Thymus (tissue), 11 donors: ENCODE results near the gene PRKCQ. TPM values are rescaled to one million over a fixed set of nuclear protein-coding genes. Genes with fewer than 3 reads are reported as not detected.
"Not testable (repeated sequence)": the region's sequence is repeated elsewhere in the genome, so short reads cannot be mapped to it uniquely, and the experiment has no call there.

ENCODE experiments used
- DNase-seq, 9 donors: peaks; one replicate each; pipeline ENCODE4 v3.0.0-alpha.2; 2013; ENCODE audit warnings: low spot score in 9 of 9, low read depth in 6 of 9, missing footprints in 1 of 9
- H3K27ac ChIP-seq, 2 donors: one replicate each; pipeline ENCODE4 v1.5.1; 2013; ENCODE audit warnings: control low read depth in 1 of 2, low read depth in 1 of 2, low read length in 1 of 2, mild to moderate bottlenecking in 1 of 2, moderate library complexity in 1 of 2
- H3K27me3 ChIP-seq, 2 donors: one replicate each; pipeline ENCODE4 v1.5.1; 2013; ENCODE audit warnings: low read length in 1 of 2; ENCODE audit not compliant: control insufficient read depth in 2 of 2, insufficient read depth in 1 of 2
- H3K36me3 ChIP-seq, 2 donors: one replicate each; pipeline ENCODE4 v1.5.1; 2013; ENCODE audit warnings: low read length in 1 of 2, mild to moderate bottlenecking in 1 of 2, moderate library complexity in 1 of 2; ENCODE audit not compliant: control insufficient read depth in 2 of 2, insufficient read depth in 2 of 2
- H3K4me1 ChIP-seq, 2 donors: one replicate each; pipeline ENCODE4 v1.5.1; 2013; ENCODE audit warnings: low read length in 2 of 2; ENCODE audit not compliant: control insufficient read depth in 2 of 2, insufficient read depth in 2 of 2
- H3K4me3 ChIP-seq, 2 donors: one replicate each; pipeline ENCODE4 v1.5.1; 2013; ENCODE audit warnings: low read length in 2 of 2, control low read depth in 1 of 2, mild to moderate bottlenecking in 1 of 2
- H3K9me3 ChIP-seq, 2 donors: one replicate each; pipeline ENCODE4 v1.5.1; 2013; ENCODE audit warnings: low read length in 1 of 2, mild to moderate bottlenecking in 1 of 2; ENCODE audit not compliant: control insufficient read depth in 2 of 2, insufficient read depth in 1 of 2
- WGBS: extraction: QIAGEN DNeasy Blood & Tissue Kit; methylation state at CpG from one replicate; pipeline ENCODE4 v1.1.7; 2013; 5-methylcytosine and 5-hydroxymethylcytosine counted together
- polyA plus RNA-seq: library from polyadenylated mRNA; stranded (reverse); fragments of 200-250 nt; gene quantifications from one replicate; pipeline ENCODE4 v1.2.3, GENCODE V29; 2013
- total RNA-seq: library from RNA; stranded (reverse); fragments of 120-200 nt; gene quantifications from one replicate; pipeline ENCODE4 v1.2.4, GENCODE V29; 2013
- donor health status: healthy.

PRKCQ gene
- total and polyA plus RNA-seq, 2 donors = 18.1 to 55.2 TPM

- peaks cover 9 to 42% of the 10 kb centered on the region in 2 donors for H3K36me3 ChIP-seq
- WGBS = 84% methylated on average over 11 of the region's 11 CpGs
- no peak overlapping the region for H3K4me3 ChIP-seq
- H3K27me3 ChIP-seq = no peaks in the 10 kb centered on the region
- no peak for DNase-seq
- H3K9me3 ChIP-seq = peaks cover 0 to 1% of the 10 kb centered on the region in 2 donors
- peaks cover 34 to 46% of the 10 kb centered on the region in 2 donors for H3K4me1 ChIP-seq
- H3K27ac ChIP-seq = no peak overlapping the region
Measured at GRCh38 chr10:6589287-6590094, 9.4 kb upstream of the PRKCQ start.

GRCh38 chr10:6588845-6589244, 8.8 kb upstream of the PRKCQ start:
- Histone ChIP-seq H3K27ac (no peak overlapping the region), H3K27me3 (no peaks in the 10 kb centered on the region), H3K4me1 (peaks cover 30 to 40% of the 10 kb centered on the region in 2 donors), H3K9me3 (peaks cover 0 to 1% of the 10 kb centered on the region in 2 donors), H3K36me3 (peaks cover 10 to 43% of the 10 kb centered on the region in 2 donors), H3K4me3 (no peak overlapping the region)
- 98% methylated on average over 3 of the region's 3 CpGs for WGBS
- no peak for DNase-seq

DNA sequence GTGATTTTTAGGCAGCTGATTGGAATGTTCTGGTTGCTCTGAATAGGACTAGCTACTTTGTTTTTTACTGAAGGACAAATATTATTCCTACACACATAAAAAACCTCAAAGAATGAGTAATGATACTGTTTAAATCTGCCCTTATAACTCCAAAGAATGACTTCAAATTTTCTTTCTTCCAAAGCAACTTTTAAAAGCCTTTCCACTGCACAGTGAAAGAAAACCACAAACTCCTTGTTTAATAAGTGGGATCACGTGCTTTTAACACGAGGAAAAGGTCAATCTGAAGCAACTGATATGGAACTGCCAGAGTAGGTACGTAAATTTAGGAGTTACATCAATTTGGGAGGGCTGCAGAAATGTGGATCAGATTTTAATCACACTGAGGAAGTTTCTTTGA, 8.0 kb upstream of the PRKCQ start:
- H3K36me3 ChIP-seq = peaks cover 16 to 49% of the 10 kb centered on the region in 2 donors
- no peak for DNase-seq
- no peak overlapping the region for H3K4me3 ChIP-seq
- H3K27me3 ChIP-seq = no peaks in the 10 kb centered on the region
- H3K4me1 ChIP-seq = peaks cover 29 to 39% of the 10 kb centered on the region in 2 donors
- WGBS = 68% methylated on average over 3 of the region's 3 CpGs
- H3K27ac ChIP-seq = no peak overlapping the region
- H3K9me3 ChIP-seq = peaks cover 0 to 1% of the 10 kb centered on the region in 2 donors

GRCh38 chr10:6586501-6586900, 6.4 kb upstream of the PRKCQ start:
- Histone ChIP-seq H3K27me3 (no peaks in the 10 kb centered on the region), H3K36me3 (peaks cover 16 to 49% of the 10 kb centered on the region in 2 donors), H3K9me3 (peaks cover 0 to 1% of the 10 kb centered on the region in 2 donors), H3K4me1 (peaks cover 22 to 43% of the 10 kb centered on the region in 2 donors), H3K27ac (no peak overlapping the region), H3K4me3 (no peak overlapping the region)
- 87% methylated on average over 4 of the region's 4 CpGs for WGBS
- DNase-seq = no peak

- H3K4me1 ChIP-seq = peaks cover 16 to 33% of the 10 kb centered on the region in 2 donors
- WGBS = 68% methylated on average over 10 of the region's 10 CpGs
- peak in 1 of 9 donors; percentile 68 for DNase-seq
- no peaks in the 10 kb centered on the region for H3K9me3 ChIP-seq
- no peak overlapping the region for H3K27ac ChIP-seq
- H3K4me3 ChIP-seq = no peak overlapping the region
- no peaks in the 10 kb centered on the region for H3K27me3 ChIP-seq
- peaks cover 11 to 33% of the 10 kb centered on the region in 2 donors for H3K36me3 ChIP-seq
Measured at GRCh38 chr10:6583447-6583846, 3.4 kb upstream of the PRKCQ start.

GRCh38 chr10:6582913-6583312, 2.8 kb upstream of the PRKCQ start:
- 98% methylated on average over 8 of the region's 8 CpGs for WGBS
- peaks cover 16 to 37% of the 10 kb centered on the region in 2 donors for H3K4me1 ChIP-seq
- not testable (repeated sequence) for H3K4me3 ChIP-seq

DNA sequence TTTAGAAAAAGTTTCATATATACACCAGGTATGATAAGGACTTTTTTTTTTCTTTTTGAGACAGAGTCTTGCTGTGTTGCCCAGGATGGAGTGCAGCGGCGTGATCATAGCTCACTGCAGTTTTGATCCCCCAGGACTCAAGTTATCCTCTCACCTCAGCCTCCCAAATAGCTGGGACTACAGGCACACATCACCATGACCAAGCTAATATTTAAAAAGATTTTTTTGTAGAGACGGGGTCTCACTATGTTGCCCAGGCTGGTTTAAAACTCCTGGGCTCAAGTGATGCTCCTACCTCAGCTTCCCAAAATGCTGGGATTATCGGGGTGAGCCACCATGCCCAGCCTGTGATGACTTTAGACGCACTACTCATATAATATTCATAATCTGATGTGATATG, 2.2 kb upstream of the PRKCQ start:
- no peaks in the 10 kb centered on the region for H3K27me3 ChIP-seq

More at GRCh38 chr10:6582913-6583312, 2.8 kb upstream of the PRKCQ start:
- not testable (repeated sequence) for H3K27me3 ChIP-seq, DNase-seq, H3K27ac ChIP-seq, H3K9me3 ChIP-seq
- peaks cover 11 to 29% of the 10 kb centered on the region in 2 donors for H3K36me3 ChIP-seq

DNA sequence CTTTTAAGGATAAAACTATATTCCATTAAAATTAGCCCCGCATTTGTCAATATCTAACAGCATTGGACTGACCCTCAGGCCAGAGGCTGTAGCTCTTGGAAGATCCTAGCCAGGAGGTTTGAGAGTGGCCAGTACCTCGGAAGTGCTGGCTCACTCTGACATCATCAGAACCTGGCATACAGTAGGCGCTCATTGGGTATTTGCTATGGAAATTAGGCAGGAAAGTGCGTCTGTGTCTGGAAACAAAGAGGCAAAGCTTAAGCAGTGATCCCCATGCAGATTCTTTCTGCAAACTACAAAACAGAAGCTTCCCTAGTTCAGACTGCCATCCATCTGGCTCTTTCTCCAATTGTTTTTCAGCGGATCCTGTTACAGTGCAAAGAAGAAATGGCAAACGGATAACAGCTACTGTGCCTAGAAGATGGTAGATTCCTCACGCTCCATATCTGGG, 1.7 kb upstream of the PRKCQ start:
- Histone ChIP-seq H3K36me3 (peaks cover 11 to 29% of the 10 kb centered on the region in 2 donors), H3K4me1 (peaks cover 16 to 38% of the 10 kb centered on the region in 2 donors), H3K27ac (peak overlapping the region; percentile 22 to 42), H3K27me3 (no peaks in the 10 kb centered on the region), H3K4me3 (peak overlapping the region; percentile 84 to 98), H3K9me3 (no peaks in the 10 kb centered on the region)
- WGBS = 78% methylated on average over 7 of the region's 7 CpGs
- DNase-seq = no peak

More for the DNA sequence above, 2.2 kb upstream of the PRKCQ start:
- peak overlapping the region; percentile 84 to 98 for H3K4me3 ChIP-seq
- H3K36me3 ChIP-seq = peaks cover 11 to 29% of the 10 kb centered on the region in 2 donors
- H3K27ac ChIP-seq = no peak overlapping the region
- DNase-seq = no peak
- H3K4me1 ChIP-seq = peaks cover 16 to 38% of the 10 kb centered on the region in 2 donors
- no peaks in the 10 kb centered on the region for H3K9me3 ChIP-seq
- 98% methylated on average over 5 of the region's 5 CpGs for WGBS

- Histone ChIP-seq H3K4me1 (peaks cover 21 to 39% of the 10 kb centered on the region in 2 donors), H3K36me3 (peaks cover 7 to 24% of the 10 kb centered on the region in 2 donors), H3K27ac (peak overlapping the region; percentile 31 to 89), H3K4me3 (peak overlapping the region; percentile 84 to 98)
- H3K9me3 ChIP-seq, H3K27me3 ChIP-seq: not testable (repeated sequence)
- DNase-seq = peak in 1 of 9 donors; percentile 49
- WGBS = 7% methylated on average over 7 of the region's 7 CpGs
Measured at GRCh38 chr10:6581223-6581622, 1.1 kb upstream of the PRKCQ start.
